ENCODE measurements around the gene SMOC1.
"Not testable (repeated sequence)": the region's sequence is repeated elsewhere in the genome, so short reads cannot be mapped to it uniquely, and the experiment has no call there.

SMOC1 gene

GRCh38 chr14:69903046-69903445, 23.8 kb downstream of the SMOC1 start:
- DNase-seq = not testable (repeated sequence)

GRCh38 chr14:69904246-69904645, 25.0 kb downstream of the SMOC1 start:
- no peak for DNase-seq

GRCh38 chr14:69906201-69906600, 27.0 kb downstream of the SMOC1 start:
- DNase-seq = no peak

- DNase-seq = no peak
These were observed 30.8 kb downstream of the SMOC1 start for GRCh38 chr14:69909826-69910550.

GRCh38 chr14:69910871-69911270, 31.7 kb downstream of the SMOC1 start:
- DNase-seq = no peak

- DNase-seq = no peak
These were observed 34.5 kb downstream of the SMOC1 start for GRCh38 chr14:69913686-69914085.

- DNase-seq = no peak
These were observed 37.2 kb downstream of the SMOC1 start for GRCh38 chr14:69916396-69916795.

- no peak for DNase-seq
These were observed 38.1 kb downstream of the SMOC1 start for GRCh38 chr14:69917287-69917686.

- DNase-seq = no peak
These were observed 40.6 kb downstream of the SMOC1 start for GRCh38 chr14:69919815-69920214.

- no peak for DNase-seq
These were observed 41.8 kb downstream of the SMOC1 start for GRCh38 chr14:69921052-69921451.

GRCh38 chr14:69922198-69922597, 43.0 kb downstream of the SMOC1 start:
- no peak for DNase-seq

GRCh38 chr14:69924201-69924600, 45.0 kb downstream of the SMOC1 start:
- no peak for DNase-seq

GRCh38 chr14:69928111-69928523, 48.9 kb downstream of the SMOC1 start:
- DNase-seq = no peak

- no peak for DNase-seq
These were observed 51.7 kb downstream of the SMOC1 start for GRCh38 chr14:69930780-69931379.

- no peak for DNase-seq
These were observed 52.7 kb downstream of the SMOC1 start for GRCh38 chr14:69931960-69932359.

- no peak for DNase-seq
These were observed 53.2 kb downstream of the SMOC1 start for GRCh38 chr14:69932391-69932790.

- no peak for DNase-seq
These were observed 54.5 kb downstream of the SMOC1 start for GRCh38 chr14:69933623-69934275.

- DNase-seq = no peak
These were observed 58.3 kb downstream of the SMOC1 start for GRCh38 chr14:69937367-69938081.

GRCh38 chr14:69938751-69939150, 59.5 kb downstream of the SMOC1 start:
- no peak for DNase-seq

- no peak for DNase-seq
These were observed 62.8 kb downstream of the SMOC1 start for GRCh38 chr14:69941768-69942742.

- no peak for DNase-seq
These were observed 64.0 kb downstream of the SMOC1 start for GRCh38 chr14:69943084-69943780.

- DNase-seq = no peak
These were observed 66.1 kb downstream of the SMOC1 start for GRCh38 chr14:69945347-69945746.

Data from CD4-positive, alpha-beta T cell treated with Interferon alpha-2 for 1 hour (primary cell).